Activated CD4-positive, alpha-beta memory T cell treated with anti-CD3 and anti-CD28 coated beads for 36 hours (primary cell): ENCODE measurements around the gene PTTG1. TPM values are rescaled to one million over a fixed set of nuclear protein-coding genes. Genes with fewer than 3 reads are reported as not detected.
"Not testable (repeated sequence)": the region's sequence is repeated elsewhere in the genome, so short reads cannot be mapped to it uniquely, and the experiment has no call there.

Source experiments
- CTCF ChIA-PET: fragments of 350-600 bp; sonication (Branson Sonifier 250); formaldehyde crosslinking; loops from one replicate; lab custom pipeline; 2021; ENCODE audit warnings: antibody characterized with exemption, inconsistent platforms; lab: Charles Lee
- POLR2A ChIA-PET: fragments of 350-600 bp; sonication (Branson Sonifier 250); formaldehyde crosslinking; loops from one replicate; lab custom pipeline; 2021; ENCODE audit warnings: antibody characterized with exemption; lab: Charles Lee
- DNase-seq: peaks from one replicate; pipeline ENCODE4 v3.0.0-alpha.2; 2020
- H3K27ac Mint-ChIP-seq: one replicate; pipeline ENCODE4 v1.8.0; 2021; ENCODE audit warnings: mixed read lengths
- H3K27me3 Mint-ChIP-seq: one replicate; pipeline ENCODE4 v1.8.0; 2021; ENCODE audit warnings: mixed read lengths
- H3K36me3 Mint-ChIP-seq: one replicate; pipeline ENCODE4 v1.8.0; 2021; ENCODE audit warnings: mixed read lengths
- H3K4me1 Mint-ChIP-seq: one replicate; pipeline ENCODE4 v1.8.0; 2021; ENCODE audit warnings: low read depth, mixed read lengths
- H3K4me3 Mint-ChIP-seq: one replicate; pipeline ENCODE4 v1.8.0; 2021; ENCODE audit warnings: mild to moderate bottlenecking, mixed read lengths
- H3K9me3 Mint-ChIP-seq: one replicate; pipeline ENCODE4 v1.8.0; 2021; ENCODE audit warnings: mixed read lengths
- intact Hi-C: fragments of 100-400 bp; cut with micrococcal nuclease; formaldehyde crosslinking; loops from one replicate; pipeline ENCODE4 v1.15.1; 2023
- total RNA-seq, 2 experiments: library from RNA; stranded (reverse); gene quantifications; one replicate each; pipeline ENCODE4 v1.2.3, GENCODE V29; 2021

PTTG1 gene
- total RNA-seq, 2 experiments from 2014 or later, result 228 to 236 TPM

DNA sequence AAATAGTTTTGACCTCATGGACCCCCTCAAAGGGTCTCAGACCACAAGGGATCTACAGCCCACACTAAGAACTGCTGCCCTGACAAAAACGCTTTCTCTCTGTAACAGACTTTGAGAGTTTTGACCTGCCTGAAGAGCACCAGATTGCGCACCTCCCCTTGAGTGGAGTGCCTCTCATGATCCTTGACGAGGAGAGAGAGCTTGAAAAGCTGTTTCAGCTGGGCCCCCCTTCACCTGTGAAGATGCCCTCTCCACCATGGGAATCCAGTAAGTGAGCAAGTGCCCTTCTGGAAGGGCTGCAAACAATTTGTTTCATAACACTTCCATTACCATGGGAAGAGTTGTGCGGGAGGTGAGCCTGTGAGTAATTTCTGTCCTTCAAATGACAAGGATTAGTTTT, 6.0 kb downstream of the PTTG1 start:
- ChIA-PET POLR2A (no interaction called here), CTCF (interaction anchor here (9.4 kb wide), 1 partner anchor 11 kb away, joined by 118 read pairs; no protein-coding TSS in a partner anchor)
- H3K9me3 Mint-ChIP-seq, result no peaks in the 10 kb centered on the region
- H3K27me3 Mint-ChIP-seq, result no peaks in the 10 kb centered on the region
- no peak overlapping the region for H3K4me3 Mint-ChIP-seq
- peaks cover 54% of the 10 kb centered on the region for H3K36me3 Mint-ChIP-seq
- DNase-seq, result no peak
- H3K4me1 Mint-ChIP-seq, result peaks cover 31% of the 10 kb centered on the region
- H3K27ac Mint-ChIP-seq, result no peak overlapping the region
- intact Hi-C loops, result no loop called here

DNA sequence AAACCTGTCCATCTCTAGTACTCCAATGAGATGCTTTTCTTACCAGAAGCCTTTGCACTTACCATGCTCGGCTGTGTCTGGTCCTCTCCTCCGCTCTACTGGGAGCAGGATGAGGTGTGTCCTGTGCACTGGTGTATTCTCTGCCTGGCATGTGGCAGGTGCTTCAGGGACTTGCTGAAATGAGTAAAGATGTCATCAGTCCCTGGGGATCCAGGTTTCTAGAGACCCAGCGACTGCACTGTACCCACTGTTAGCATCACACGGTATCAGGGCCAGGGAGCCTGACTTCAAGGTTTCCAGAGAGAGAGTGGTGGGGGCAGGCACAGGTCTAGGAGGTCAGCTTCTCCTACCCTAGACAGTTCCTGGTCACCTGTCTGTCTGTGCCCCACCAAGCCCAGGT, 10.5 kb downstream of the PTTG1 start:
- no peak overlapping the region for H3K27ac Mint-ChIP-seq
- intact Hi-C loops, result loop anchor here (10.0 kb wide), 4 partner anchors 173 to 1113 kb away; partner anchors contain the start of gene GABRB2
- no peaks in the 10 kb centered on the region for H3K27me3 Mint-ChIP-seq
- no peak for DNase-seq
- ChIA-PET CTCF (no interaction called here), POLR2A (no interaction called here)
- peaks cover 12% of the 10 kb centered on the region for H3K4me1 Mint-ChIP-seq
- no peak overlapping the region for H3K4me3 Mint-ChIP-seq
- no peaks in the 10 kb centered on the region for H3K9me3 Mint-ChIP-seq
- H3K36me3 Mint-ChIP-seq, result peaks cover 21% of the 10 kb centered on the region

DNA sequence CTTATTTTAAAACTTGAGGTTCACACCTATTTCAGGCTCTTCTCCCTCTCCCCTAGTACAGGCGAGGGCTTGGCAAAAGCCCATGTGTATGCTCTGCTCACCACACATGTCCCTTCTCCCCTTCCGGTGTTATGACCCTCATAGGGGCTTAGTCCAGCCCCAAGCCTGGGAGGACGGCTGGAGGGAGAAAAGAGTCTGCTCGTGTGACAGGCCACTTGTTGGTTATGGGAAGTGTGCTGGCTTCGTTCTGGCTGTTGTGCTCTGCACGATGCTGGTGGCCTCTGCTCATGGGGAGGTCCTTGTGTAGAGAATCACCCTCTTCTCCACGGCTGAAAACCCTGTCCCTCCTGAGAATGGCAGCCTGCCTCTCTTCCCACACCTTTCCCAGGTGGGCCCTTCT, 11.1 kb downstream of the PTTG1 start:
- Mint-ChIP-seq H3K9me3 (no peaks in the 10 kb centered on the region), H3K36me3 (peaks cover 16% of the 10 kb centered on the region), H3K27ac (no peak overlapping the region), H3K4me3 (no peak overlapping the region), H3K4me1 (peaks cover 12% of the 10 kb centered on the region), H3K27me3 (no peaks in the 10 kb centered on the region)
- CTCF ChIA-PET, result interaction anchor here (1.5 kb wide), 1 partner anchor 74 kb away, joined by 4 read pairs; no protein-coding TSS in a partner anchor
- intact Hi-C loops, result loop anchor here (10.0 kb wide), 4 partner anchors 172 to 1112 kb away; partner anchors contain the start of gene GABRB2
- no peak for DNase-seq
- POLR2A ChIA-PET, result no interaction called here

DNA sequence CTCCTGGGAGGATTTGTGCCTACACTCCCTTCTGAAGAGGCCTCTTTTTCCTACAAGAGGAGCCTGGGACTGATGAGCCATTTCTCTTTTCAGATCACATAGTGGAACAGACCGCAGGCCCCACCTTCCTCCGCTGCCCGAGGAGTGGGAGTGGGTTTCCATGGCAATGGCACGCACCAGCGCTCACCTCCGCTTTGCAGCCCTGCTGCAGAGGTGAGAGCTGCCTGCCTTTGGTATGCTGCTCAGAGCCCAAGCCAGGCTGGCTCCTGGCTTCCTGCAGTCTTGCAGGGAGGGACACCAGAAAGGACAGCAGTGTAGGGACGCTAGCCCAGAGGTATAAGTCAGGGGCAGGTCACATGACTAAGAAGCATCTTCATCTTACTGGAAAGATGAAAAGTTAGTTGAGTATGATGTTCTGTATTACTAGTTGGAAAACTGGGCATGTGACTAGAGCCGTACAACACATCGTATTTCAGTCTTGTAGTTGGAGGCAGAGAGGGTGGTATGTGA, 12.4 kb downstream of the PTTG1 start:
- POLR2A ChIA-PET, result interaction anchor here (0.7 kb wide), 1 partner anchor 178 kb away, joined by 3 read pairs; no protein-coding TSS in a partner anchor
- CTCF ChIA-PET, result interaction anchor here (1.5 kb wide), 1 partner anchor 73 kb away, joined by 4 read pairs; no protein-coding TSS in a partner anchor
- H3K4me3 Mint-ChIP-seq, result no peak overlapping the region
- DNase-seq, result peak; percentile 66
- H3K27ac Mint-ChIP-seq, result no peak overlapping the region
- peaks cover 19% of the 10 kb centered on the region for H3K4me1 Mint-ChIP-seq
- no peaks in the 10 kb centered on the region for H3K27me3 Mint-ChIP-seq
- H3K36me3 Mint-ChIP-seq, result peaks cover 4% of the 10 kb centered on the region
- H3K9me3 Mint-ChIP-seq, result no peaks in the 10 kb centered on the region
- intact Hi-C loops, result loop anchor here (10.0 kb wide), 4 partner anchors 171 to 1111 kb away; partner anchors contain the start of gene GABRB2

DNA sequence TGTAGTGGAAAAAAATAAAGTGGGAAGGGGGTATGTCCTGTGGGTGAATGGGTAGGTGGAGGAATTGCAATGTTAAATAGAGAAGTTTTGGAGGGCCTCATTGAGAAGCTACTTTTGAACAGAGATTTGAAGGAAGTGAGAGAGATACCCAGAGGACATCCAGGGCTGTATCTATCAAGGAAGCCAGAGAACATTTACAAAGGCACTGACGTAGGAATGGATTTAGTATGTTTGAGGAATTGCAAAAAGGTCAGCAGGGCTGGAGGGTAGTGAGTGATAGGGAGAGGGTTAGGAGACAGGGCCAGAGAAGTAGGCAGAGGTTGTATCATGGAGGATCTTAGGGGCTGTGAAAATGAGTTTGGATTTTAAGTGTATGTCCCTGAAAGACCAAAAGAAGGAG, 13.9 kb downstream of the PTTG1 start:
- no peak overlapping the region for H3K4me3 Mint-ChIP-seq
- H3K4me1 Mint-ChIP-seq, result peaks cover 26% of the 10 kb centered on the region
- intact Hi-C loops, result loop anchor here (5.0 to 10.0 kb wide), 5 partner anchors 169 to 1109 kb away; partner anchors contain the start of gene GABRB2
- DNase-seq, result no peak
- no peaks in the 10 kb centered on the region for H3K36me3 Mint-ChIP-seq
- H3K27me3 Mint-ChIP-seq, result no peaks in the 10 kb centered on the region
- H3K27ac Mint-ChIP-seq, result no peak overlapping the region
- H3K9me3 Mint-ChIP-seq, result no peaks in the 10 kb centered on the region
- ChIA-PET POLR2A (no interaction called here), CTCF (interaction anchor here (1.0 kb wide), 1 partner anchor 32 kb away, joined by 4 read pairs; no protein-coding TSS in a partner anchor)

DNA sequence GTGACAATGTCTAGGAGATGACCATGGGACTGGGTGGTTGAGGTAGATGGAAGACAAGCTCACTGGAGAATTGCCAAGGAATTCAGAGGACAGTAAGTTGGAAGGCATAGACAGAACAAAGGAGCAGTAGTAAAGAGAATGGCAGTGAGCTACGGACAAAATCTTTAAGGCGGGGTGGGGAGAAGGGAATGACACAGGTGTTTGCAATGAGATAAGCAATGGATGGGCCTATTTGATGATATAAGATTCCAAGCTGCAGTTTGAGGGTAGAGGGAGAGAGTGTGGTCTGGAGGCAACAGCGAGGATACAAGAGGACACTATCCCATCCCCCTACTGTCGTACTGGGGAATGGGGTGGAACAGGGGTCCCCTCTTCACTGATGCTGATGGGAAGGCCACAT, 14.4 kb downstream of the PTTG1 start:
- POLR2A ChIA-PET, result no interaction called here
- no peak overlapping the region for H3K4me3 Mint-ChIP-seq

DNA sequence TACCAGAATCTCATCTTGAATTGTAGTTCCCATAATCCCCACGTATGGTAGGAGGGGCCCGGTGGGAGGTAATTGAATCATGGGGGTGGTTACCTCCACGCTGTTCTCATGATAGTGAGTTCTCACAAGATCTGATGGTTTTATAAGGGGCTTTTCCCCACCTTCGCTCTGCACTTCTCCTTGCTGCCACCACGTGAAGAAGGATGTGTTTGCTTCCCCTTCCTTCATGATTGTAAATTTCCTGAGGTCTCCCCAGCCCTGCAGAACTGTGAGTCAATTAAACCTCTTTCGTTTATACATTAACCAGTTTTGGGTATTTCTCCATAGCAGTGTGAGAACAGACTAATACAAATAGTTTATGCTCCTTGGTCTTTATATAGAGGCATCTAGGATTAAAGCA, 15.0 kb downstream of the PTTG1 start:
- H3K36me3 Mint-ChIP-seq, H3K27ac Mint-ChIP-seq, H3K9me3 Mint-ChIP-seq, H3K27me3 Mint-ChIP-seq, H3K4me3 Mint-ChIP-seq, POLR2A ChIA-PET, DNase-seq: not testable (repeated sequence)
- intact Hi-C loops, result loop anchor here (5.0 to 10.0 kb wide), 5 partner anchors 168 to 1108 kb away; partner anchors contain the start of gene GABRB2
- H3K4me1 Mint-ChIP-seq, result peaks cover 34% of the 10 kb centered on the region
- CTCF ChIA-PET, result interaction anchor here (3.4 to 4.7 kb wide), 4 partner anchors 11 to 71 kb away, joined by 48 to 155 read pairs (median 116); partner anchors contain the start of gene PTTG1

More for the DNA sequence above, 14.4 kb downstream of the PTTG1 start:
- no peak overlapping the region for H3K27ac Mint-ChIP-seq
- no peak for DNase-seq
- CTCF ChIA-PET, result interaction anchor here (1.0 kb wide), 1 partner anchor 32 kb away, joined by 4 read pairs; no protein-coding TSS in a partner anchor
- no peaks in the 10 kb centered on the region for H3K36me3 Mint-ChIP-seq
- no peaks in the 10 kb centered on the region for H3K27me3 Mint-ChIP-seq
- intact Hi-C loops, result loop anchor here (5.0 to 10.0 kb wide), 5 partner anchors 169 to 1109 kb away; partner anchors contain the start of gene GABRB2
- H3K4me1 Mint-ChIP-seq, result peaks cover 27% of the 10 kb centered on the region
- no peaks in the 10 kb centered on the region for H3K9me3 Mint-ChIP-seq

DNA sequence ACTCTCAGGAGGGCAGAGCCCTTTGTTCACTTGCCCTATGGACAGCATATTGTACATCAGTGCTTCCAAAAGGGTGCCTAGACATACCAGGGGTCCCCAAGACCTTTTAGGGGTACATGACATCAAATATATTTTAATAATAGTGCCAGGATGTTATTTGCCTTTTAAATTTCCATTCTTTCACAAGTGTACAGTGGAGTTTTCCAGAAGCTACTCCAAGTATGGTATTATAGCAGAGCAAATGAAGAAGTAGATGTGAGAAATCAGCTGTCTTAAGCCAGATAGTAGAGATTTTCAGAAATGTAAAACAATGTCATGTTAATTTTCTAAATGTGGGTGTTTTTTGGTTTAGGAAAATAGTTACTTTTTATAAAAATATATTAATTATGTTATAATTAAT, 15.6 kb downstream of the PTTG1 start:
- intact Hi-C loops, result loop anchor here (5.0 to 10.0 kb wide), 5 partner anchors 168 to 1108 kb away; partner anchors contain the start of gene GABRB2
- Mint-ChIP-seq H3K27me3 (no peaks in the 10 kb centered on the region), H3K4me3 (no peak overlapping the region), H3K27ac (no peak overlapping the region), H3K4me1 (peaks cover 36% of the 10 kb centered on the region), H3K9me3 (no peaks in the 10 kb centered on the region), H3K36me3 (no peaks in the 10 kb centered on the region)
- DNase-seq, result no peak
- POLR2A ChIA-PET, result interaction anchor here (1.8 to 3.2 kb wide), 2 partner anchors 15 to 70 kb away, joined by 5 to 23 read pairs; no protein-coding TSS in a partner anchor
- CTCF ChIA-PET, result interaction anchor here (0.7 to 4.7 kb wide), 9 partner anchors 12 to 350 kb away, joined by 3 to 155 read pairs (median 32); partner anchors contain the start of genes PTTG1 and SLU7

DNA sequence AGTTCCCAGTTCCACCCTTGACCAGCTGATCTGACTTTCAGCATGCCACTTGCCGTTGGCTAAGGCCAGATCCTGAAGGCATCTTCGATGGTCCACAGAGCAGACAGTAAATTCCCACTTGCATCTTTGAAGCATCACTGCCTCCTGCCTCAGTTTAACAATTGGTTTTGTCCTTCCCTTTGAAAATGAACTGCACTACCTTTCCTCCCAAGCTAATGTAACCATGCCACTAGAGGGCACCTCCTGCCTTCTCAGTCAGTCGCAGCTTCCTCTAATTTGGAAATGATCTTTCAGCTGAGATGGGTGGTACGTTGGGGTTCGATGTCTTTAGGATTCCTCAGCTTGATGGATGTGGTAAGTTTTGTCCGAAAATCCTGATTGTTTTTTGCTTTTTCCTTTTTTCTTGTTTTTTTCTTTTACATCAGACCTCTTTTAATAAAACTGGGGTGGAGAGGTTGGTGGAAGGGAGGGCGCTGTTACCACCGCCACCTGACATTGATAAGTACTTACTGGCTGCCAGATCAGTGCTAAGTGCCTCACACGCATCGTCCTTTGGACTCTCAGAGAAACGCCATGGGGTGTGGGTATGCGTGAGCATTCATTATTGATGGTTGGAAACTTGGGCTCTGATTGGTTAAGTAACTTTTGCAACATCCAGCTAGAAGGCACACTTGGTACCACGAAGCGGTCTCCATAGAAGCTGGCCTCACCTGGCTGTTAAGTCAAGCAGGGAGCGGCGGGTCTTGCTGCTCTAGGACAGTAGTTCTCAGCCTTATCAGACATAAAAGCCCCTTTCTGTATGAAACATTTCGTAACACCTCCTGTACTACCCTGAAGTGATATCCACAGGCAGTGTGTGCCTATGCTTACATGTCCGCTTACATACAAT, 16.9 kb downstream of the PTTG1 start:
- H3K4me1 Mint-ChIP-seq, result peaks cover 34% of the 10 kb centered on the region

DNA sequence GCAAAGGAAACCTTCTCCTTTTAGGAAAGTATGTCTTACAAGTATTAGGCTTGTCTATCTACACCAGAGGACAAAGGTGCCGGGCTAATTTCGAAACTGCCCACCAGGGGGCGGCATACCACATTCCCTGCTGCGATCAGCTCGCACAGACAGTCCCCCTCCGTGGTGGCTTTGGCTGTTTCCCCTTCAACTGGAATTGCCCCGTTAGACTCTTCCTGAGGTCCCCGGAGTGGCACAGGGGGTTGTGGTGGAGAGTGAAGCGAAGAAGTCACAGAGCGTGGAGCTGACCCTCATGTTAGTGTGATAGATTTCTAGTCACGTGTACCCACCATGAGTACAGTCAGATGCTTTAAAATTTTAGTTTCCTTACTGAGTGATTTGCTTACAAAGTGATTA, 17.5 kb downstream of the PTTG1 start:
- intact Hi-C loops, result loop anchor here (1.0 to 10.0 kb wide), 12 partner anchors 20 to 1106 kb away; partner anchors contain the start of genes GABRB2 and SLU7
- peak overlapping the region; percentile 80 for H3K4me3 Mint-ChIP-seq
- ChIA-PET POLR2A (interaction anchor here (1.6 to 3.2 kb wide), 6 partner anchors 15 to 68 kb away, joined by 4 to 37 read pairs (median 6); partner anchors contain the start of gene SLU7), CTCF (interaction anchor here (0.6 to 4.7 kb wide), 29 partner anchors 9 to 1110 kb away, joined by 3 to 155 read pairs (median 9); partner anchors contain the start of genes PTTG1 and SLU7)
- no peaks in the 10 kb centered on the region for H3K27me3 Mint-ChIP-seq
- no peaks in the 10 kb centered on the region for H3K36me3 Mint-ChIP-seq
- peak overlapping the region; percentile 94 for H3K27ac Mint-ChIP-seq
- peak; percentile 93 for DNase-seq
- H3K4me1 Mint-ChIP-seq, result peaks cover 30% of the 10 kb centered on the region
- no peaks in the 10 kb centered on the region for H3K9me3 Mint-ChIP-seq

More for the DNA sequence above, 16.9 kb downstream of the PTTG1 start:
- peak; percentile 71 for DNase-seq
- peak overlapping the region; percentile 94 for H3K27ac Mint-ChIP-seq
- no peaks in the 10 kb centered on the region for H3K36me3 Mint-ChIP-seq
- no peaks in the 10 kb centered on the region for H3K27me3 Mint-ChIP-seq
- H3K9me3 Mint-ChIP-seq, result no peaks in the 10 kb centered on the region
- CTCF ChIA-PET, result interaction anchor here (0.6 to 4.7 kb wide), 47 partner anchors 8 to 1110 kb away, joined by 3 to 155 read pairs (median 5); partner anchors contain the start of genes PTTG1 and SLU7
- POLR2A ChIA-PET, result interaction anchor here (1.6 to 3.2 kb wide), 7 partner anchors 15 to 68 kb away, joined by 4 to 37 read pairs (median 5); partner anchors contain the start of gene SLU7
- intact Hi-C loops, result loop anchor here (1.0 to 10.0 kb wide), 12 partner anchors 19 to 1106 kb away; partner anchors contain the start of genes GABRB2 and SLU7
- peak overlapping the region; percentile 80 for H3K4me3 Mint-ChIP-seq

DNA sequence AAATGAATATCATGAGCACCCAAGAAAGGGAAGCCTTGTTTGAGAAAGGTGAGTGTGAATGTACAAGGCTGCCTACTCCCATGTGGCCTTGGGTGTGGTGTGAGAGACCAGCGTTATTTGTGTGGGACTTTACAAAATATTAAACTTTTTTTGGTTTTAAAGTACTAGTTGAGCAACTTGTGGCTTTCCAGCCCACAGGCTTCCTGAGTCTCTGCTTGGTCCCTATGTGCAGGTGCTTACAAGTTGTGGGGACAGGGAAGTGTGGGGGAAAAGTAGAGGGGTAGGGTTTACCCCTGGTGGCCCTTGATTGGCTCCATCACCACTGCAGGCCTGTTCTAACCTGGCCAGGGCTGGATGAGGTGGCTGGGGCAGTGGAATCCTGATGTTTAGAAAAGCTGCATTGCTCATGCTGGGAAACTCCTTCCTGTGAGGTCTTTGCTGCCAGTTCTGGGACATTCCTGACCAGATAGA, 19.7 kb downstream of the PTTG1 start:
- Mint-ChIP-seq H3K4me3 (no peak overlapping the region), H3K27ac (no peak overlapping the region)
- POLR2A ChIA-PET, result interaction anchor here (1.0 to 1.6 kb wide), 3 partner anchors 22 to 36 kb away, joined by 3 to 6 read pairs (median 4); no protein-coding TSS in a partner anchor

More for the DNA sequence above, 19.7 kb downstream of the PTTG1 start:
- no peak for DNase-seq
- H3K27me3 Mint-ChIP-seq, result no peaks in the 10 kb centered on the region
- intact Hi-C loops, result no loop called here
- no peaks in the 10 kb centered on the region for H3K36me3 Mint-ChIP-seq
- H3K4me1 Mint-ChIP-seq, result peaks cover 37% of the 10 kb centered on the region
- H3K9me3 Mint-ChIP-seq, result no peaks in the 10 kb centered on the region
- CTCF ChIA-PET, result interaction anchor here (4.6 to 4.7 kb wide), 2 partner anchors 24 to 67 kb away, joined by 115 to 155 read pairs; no protein-coding TSS in a partner anchor
